GM18498 (cell line): ENCODE measurements around the gene CAMSAP1.

Source experiments
- ATAC-seq: cut with Tn5 transposase; IDR thresholded peaks from one replicate; pipeline ENCODE4 v1.9.1; 2021; ENCODE audit warnings: mild to moderate bottlenecking, moderate library complexity; ENCODE audit not compliant: unreplicated experiment

CAMSAP1 gene

GRCh38 chr9:135815830-135816650 lies 91.3 kb downstream of the CAMSAP1 start:
- ATAC-seq = no peak

- no peak for ATAC-seq
Measured at GRCh38 chr9:135815413-135815812, 91.9 kb downstream of the CAMSAP1 start.

- no peak for ATAC-seq
Measured at GRCh38 chr9:135814421-135815095, 92.8 kb downstream of the CAMSAP1 start.

- ATAC-seq = no peak
Measured at GRCh38 chr9:135813671-135814290, 93.6 kb downstream of the CAMSAP1 start.

- no peak for ATAC-seq
Measured at GRCh38 chr9:135812961-135813360, 94.4 kb downstream of the CAMSAP1 start.

GRCh38 chr9:135811801-135812200 lies 95.5 kb downstream of the CAMSAP1 start:
- ATAC-seq = no peak

- ATAC-seq = no peak
Measured at GRCh38 chr9:135810806-135811575, 96.4 kb downstream of the CAMSAP1 start.

GRCh38 chr9:135809166-135809565 lies 98.2 kb downstream of the CAMSAP1 start:
- ATAC-seq = no peak

- no peak for ATAC-seq
Measured at GRCh38 chr9:135805422-135806022, 101.8 kb downstream of the CAMSAP1 start.

- no peak for ATAC-seq
Measured at GRCh38 chr9:135804581-135805421, 102.5 kb downstream of the CAMSAP1 start.

GRCh38 chr9:135803441-135803840 lies 103.9 kb downstream of the CAMSAP1 start:
- ATAC-seq = no peak

GRCh38 chr9:135802876-135803419 lies 104.4 kb downstream of the CAMSAP1 start:
- no peak for ATAC-seq

GRCh38 chr9:135801070-135801469 lies 106.3 kb downstream of the CAMSAP1 start:
- no peak for ATAC-seq

GRCh38 chr9:135799261-135799660 lies 108.1 kb downstream of the CAMSAP1 start:
- ATAC-seq = no peak

GRCh38 chr9:135798263-135798585 lies 109.1 kb downstream of the CAMSAP1 start:
- no peak for ATAC-seq

GRCh38 chr9:135797507-135798262 lies 109.7 kb downstream of the CAMSAP1 start:
- ATAC-seq = no peak

- no peak for ATAC-seq
Measured at GRCh38 chr9:135796784-135797485, 110.4 kb downstream of the CAMSAP1 start.

GRCh38 chr9:135795391-135795790 lies 112.0 kb downstream of the CAMSAP1 start:
- ATAC-seq = no peak
